HG03095 (cell line): ENCODE measurements around the gene MLXIP.

ENCODE experiments used
- ATAC-seq: cut with Tn5 transposase; IDR thresholded peaks from one replicate; pipeline ENCODE4 v1.9.1; 2021; ENCODE audit warnings: moderate library complexity; ENCODE audit not compliant: unreplicated experiment

The MLXIP gene

GRCh38 chr12:122182887-122183587 lies 104.5 kb downstream of the MLXIP start, which contains the start of gene LRRC43:
Gene LRRC43, plus strand, starts transcription at chr12:122183123. Its CDS starts 22 bp downstream, at chr12:122183145.
- no peak for ATAC-seq

- no peak for ATAC-seq
Measured at GRCh38 chr12:122183588-122183940, 105.0 kb downstream of the MLXIP start.

GRCh38 chr12:122184517-122184916 lies 106.0 kb downstream of the MLXIP start:
- ATAC-seq, result no peak

DNA sequence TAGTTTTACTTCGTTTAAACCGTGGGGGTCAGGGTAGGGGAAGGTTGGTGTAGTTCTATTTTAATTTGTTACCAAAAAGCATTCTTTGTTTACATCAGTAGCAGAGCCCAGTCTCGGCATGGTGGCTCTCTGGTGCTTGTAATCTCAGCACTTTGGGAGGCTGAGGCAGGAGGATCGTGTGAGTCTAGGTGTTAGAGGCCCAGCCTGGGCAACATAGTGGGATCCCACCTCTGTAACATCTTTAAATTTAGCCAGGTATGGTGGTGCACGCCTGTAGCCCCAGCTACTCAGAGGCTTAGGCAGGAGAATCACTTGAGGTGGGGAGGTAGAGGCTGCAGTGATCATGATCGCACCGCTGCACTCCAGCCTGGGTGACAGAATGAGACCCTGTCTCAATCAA lies 106.5 kb downstream of the MLXIP start:
- ATAC-seq, result no peak

DNA sequence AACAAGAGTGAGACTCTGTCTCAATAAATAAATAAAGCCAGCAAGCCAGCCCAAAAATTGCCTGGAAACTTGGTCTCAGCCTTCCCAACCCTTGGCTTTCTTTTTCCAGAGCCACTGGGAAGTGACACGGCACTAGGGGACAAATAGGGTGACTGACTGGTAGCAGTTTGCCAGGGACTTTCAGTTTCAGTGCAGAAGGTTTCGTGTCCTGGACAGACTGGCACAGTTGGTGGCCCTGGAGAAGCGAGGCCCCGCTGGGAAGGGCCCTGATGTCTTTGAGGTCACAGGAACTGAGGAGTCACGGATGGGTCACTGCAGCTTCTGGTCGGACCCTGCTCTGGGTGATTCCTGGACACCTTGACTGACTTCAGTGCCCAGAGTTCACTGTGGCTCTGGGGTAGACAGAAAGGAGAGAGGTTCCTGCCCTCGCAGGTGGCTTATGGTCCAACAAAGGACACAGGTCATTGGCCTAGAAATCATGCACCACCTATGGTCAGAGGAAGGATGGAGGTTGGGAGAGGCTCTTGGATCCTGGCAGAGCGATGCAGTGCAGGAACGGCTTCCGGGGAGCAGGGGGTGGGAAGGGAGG lies 107.0 kb downstream of the MLXIP start:
- ATAC-seq, result no peak

GRCh38 chr12:122187466-122187865 lies 108.9 kb downstream of the MLXIP start:
- ATAC-seq, result no peak

DNA sequence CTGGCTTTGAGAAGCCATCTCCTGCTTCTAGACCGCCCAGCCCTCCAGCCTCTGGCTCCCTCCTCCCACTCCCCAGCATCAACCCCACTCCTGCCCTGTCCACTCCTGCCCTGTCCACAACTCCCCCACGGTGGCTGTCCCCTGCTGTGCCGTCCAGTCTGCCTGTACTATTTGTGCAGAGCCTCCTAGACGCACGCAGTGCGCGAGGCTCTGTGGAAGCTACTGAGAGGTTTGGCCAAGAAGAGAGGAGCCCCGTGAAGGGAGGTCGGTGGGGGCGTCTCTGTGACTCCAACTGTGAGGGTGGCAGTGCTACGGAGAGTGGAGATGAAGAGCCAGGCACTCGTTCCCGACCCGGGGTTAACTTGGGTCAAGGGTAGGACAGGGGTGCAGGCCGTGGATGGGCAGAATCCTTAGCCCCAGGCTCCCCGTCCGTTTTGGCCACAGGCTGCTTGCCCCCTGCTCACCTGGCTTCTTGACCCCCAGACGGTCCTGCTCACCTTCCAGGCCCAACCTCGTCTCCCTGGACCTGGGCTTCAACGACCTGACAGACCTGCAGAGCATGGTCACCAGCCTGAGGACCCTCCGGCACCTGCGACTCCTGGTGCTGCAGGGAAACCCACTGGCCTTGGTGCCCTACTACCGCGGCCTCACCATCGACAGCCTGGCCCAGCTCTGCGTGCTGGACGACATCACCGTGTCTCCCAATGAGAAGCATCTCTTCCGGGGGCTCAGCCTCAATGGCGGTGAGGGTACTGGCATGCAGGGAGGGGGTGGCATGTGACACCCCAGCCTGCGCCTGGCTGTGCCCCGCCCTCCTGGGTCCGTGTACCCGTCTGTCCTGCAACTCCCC lies 111.3 kb downstream of the MLXIP start:
- ATAC-seq, result no peak

GRCh38 chr12:122190842-122191668 lies 112.5 kb downstream of the MLXIP start:
- no peak for ATAC-seq

- ATAC-seq, result no peak
Measured at GRCh38 chr12:122192441-122192840, 113.9 kb downstream of the MLXIP start.

GRCh38 chr12:122194804-122195203 lies 116.2 kb downstream of the MLXIP start:
- no peak for ATAC-seq

GRCh38 chr12:122195405-122195804 lies 116.8 kb downstream of the MLXIP start:
- no peak for ATAC-seq
